Naive B cell (primary cell): ENCODE results near the gene CCR9. TPM values are rescaled to one million over a fixed set of nuclear protein-coding genes. Genes with fewer than 3 reads are reported as not detected.
A peak's percentile ranks its signal among the peaks of the same experiment; 100 is the strongest.

Experiments used
- ATAC-seq, 2 donors: fragments of 150-1000 bp; cut with Tn5 transposase; 2 replicates each; pipeline ENCODE4 v1.10.0; 2021; ENCODE audit warnings: low read depth in 2 of 2, mild to moderate bottlenecking in 2 of 2, moderate library complexity in 2 of 2
- DNase-seq: peaks from one replicate; pipeline ENCODE4 v3.0.0; 2022
- H3K27ac Mint-ChIP-seq, 6 donors: one replicate each; pipeline ENCODE4 v1.8.0; 2020 to 2022; ENCODE audit warnings: mild to moderate bottlenecking in 6 of 6, mixed read lengths in 6 of 6, moderate library complexity in 5 of 6, inconsistent platforms in 2 of 6
- H3K27me3 Mint-ChIP-seq, 3 donors: one replicate each; pipeline ENCODE4 v1.8.0; 2021 to 2022; ENCODE audit warnings: mixed read lengths in 3 of 3, mild to moderate bottlenecking in 1 of 3
- H3K36me3 Mint-ChIP-seq, 2 donors: one replicate each; pipeline ENCODE4 v1.8.0; 2020 to 2022; ENCODE audit warnings: mixed read lengths in 2 of 2, inconsistent platforms in 1 of 2, mild to moderate bottlenecking in 1 of 2
- H3K4me1 Mint-ChIP-seq, 3 donors: one replicate each; pipeline ENCODE4 v1.8.0; 2020 to 2022; ENCODE audit warnings: mixed read lengths in 3 of 3, inconsistent platforms in 1 of 3, mild to moderate bottlenecking in 1 of 3, moderate library complexity in 1 of 3
- H3K4me3 Mint-ChIP-seq, 8 donors: one replicate each; pipeline ENCODE4 v1.8.0; 2020 to 2022; ENCODE audit warnings: mild to moderate bottlenecking in 8 of 8, mixed read lengths in 8 of 8, moderate library complexity in 8 of 8, inconsistent platforms in 2 of 8
- H3K9me3 Mint-ChIP-seq, 7 donors: one replicate each; pipeline ENCODE4 v1.8.0; 2020 to 2022; ENCODE audit warnings: mixed read lengths in 7 of 7, mild to moderate bottlenecking in 5 of 7, inconsistent platforms in 2 of 7, moderate library complexity in 1 of 7
- polyA plus RNA-seq, 6 donors: library from polyadenylated mRNA; unstranded; fragments of 300-500 nt; fragmentation: Illumina TruSeq; gene quantifications; one replicate each; pipeline ENCODE4 v1.2.3, GENCODE V29; 2021; ENCODE audit warnings: low read depth in 6 of 6

The CCR9 gene
- polyA plus RNA-seq, 6 donors from 2014 or later: 0.77 to 4.5 (median 1.8) TPM

GRCh38 chr3:45904931-45905330, 18.6 kb downstream of the CCR9 start:
- H3K36me3 Mint-ChIP-seq: peaks cover 11 to 13% of the 10 kb centered on the region in 2 donors
- ATAC-seq: peak; percentile 91 to 93
- H3K27me3 Mint-ChIP-seq: no peaks in the 10 kb centered on the region
- H3K4me3 Mint-ChIP-seq: peak overlapping the region in 5 of 8 donors; percentile 2 to 27 (median 14)
- H3K9me3 Mint-ChIP-seq: peaks cover 0 to 2% (median 0%) of the 10 kb centered on the region in 7 donors
- DNase-seq: peak; percentile 49
- peak overlapping the region; percentile 23 to 91 (median 76) for H3K27ac Mint-ChIP-seq
- H3K4me1 Mint-ChIP-seq: peaks cover 22 to 33% (median 31%) of the 10 kb centered on the region in 3 donors

- Mint-ChIP-seq H3K27me3 (no peaks in the 10 kb centered on the region), H3K9me3 (peaks cover 0 to 2% (median 0%) of the 10 kb centered on the region in 7 donors), H3K4me1 (peaks cover 27 to 39% (median 36%) of the 10 kb centered on the region in 3 donors), H3K27ac (peak overlapping the region in 1 of 6 donors; percentile 79), H3K4me3 (peak overlapping the region in 1 of 8 donors; percentile 2), H3K36me3 (peaks cover 11 to 19% of the 10 kb centered on the region in 2 donors)
- no peak for ATAC-seq
- DNase-seq: no peak
Observed at GRCh38 chr3:45905755-45906154, 19.4 kb downstream of the CCR9 start.

- H3K4me1 Mint-ChIP-seq: peaks cover 27 to 39% (median 36%) of the 10 kb centered on the region in 3 donors
- no peaks in the 10 kb centered on the region for H3K27me3 Mint-ChIP-seq
- peaks cover 0 to 2% (median 0%) of the 10 kb centered on the region in 7 donors for H3K9me3 Mint-ChIP-seq
- H3K27ac Mint-ChIP-seq: peak overlapping the region in 3 of 6 donors; percentile 42 to 91 (median 83)
- no peak for DNase-seq
- peaks cover 8 to 19% of the 10 kb centered on the region in 2 donors for H3K36me3 Mint-ChIP-seq
- no peak for ATAC-seq
- H3K4me3 Mint-ChIP-seq: peak overlapping the region in 1 of 8 donors; percentile 48
Observed at GRCh38 chr3:45906681-45907407, 20.5 kb downstream of the CCR9 start.

- Mint-ChIP-seq H3K9me3 (peaks cover 0 to 2% (median 0%) of the 10 kb centered on the region in 7 donors), H3K36me3 (peaks cover 12 to 19% of the 10 kb centered on the region in 2 donors), H3K4me3 (no peak overlapping the region), H3K27me3 (no peaks in the 10 kb centered on the region), H3K27ac (peak overlapping the region in 3 of 6 donors; percentile 28 to 83 (median 76)), H3K4me1 (peaks cover 27 to 39% (median 36%) of the 10 kb centered on the region in 3 donors)
- ATAC-seq (no peak), DNase-seq (no peak)
Observed at GRCh38 chr3:45907769-45908705, 21.7 kb downstream of the CCR9 start.

- peaks cover 12 to 19% of the 10 kb centered on the region in 2 donors for H3K36me3 Mint-ChIP-seq
- no peaks in the 10 kb centered on the region for H3K27me3 Mint-ChIP-seq
- H3K9me3 Mint-ChIP-seq: peaks cover 0 to 2% (median 0%) of the 10 kb centered on the region in 7 donors
- H3K4me1 Mint-ChIP-seq: peaks cover 27 to 39% (median 36%) of the 10 kb centered on the region in 3 donors
- DNase-seq (no peak), ATAC-seq (no peak)
- H3K27ac Mint-ChIP-seq: no peak overlapping the region
- H3K4me3 Mint-ChIP-seq: no peak overlapping the region
Observed at GRCh38 chr3:45908761-45909160, 22.4 kb downstream of the CCR9 start.

- H3K9me3 Mint-ChIP-seq: peaks cover 0 to 2% (median 0%) of the 10 kb centered on the region in 7 donors
- H3K36me3 Mint-ChIP-seq: peaks cover 12 to 18% of the 10 kb centered on the region in 2 donors
- DNase-seq (no peak), ATAC-seq (no peak)
- H3K27ac Mint-ChIP-seq: peak overlapping the region in 3 of 6 donors; percentile 10 to 87 (median 29)
- H3K4me3 Mint-ChIP-seq: no peak overlapping the region
- H3K4me1 Mint-ChIP-seq: peaks cover 27 to 38% (median 34%) of the 10 kb centered on the region in 3 donors
- no peaks in the 10 kb centered on the region for H3K27me3 Mint-ChIP-seq
Observed at GRCh38 chr3:45909542-45909941, 23.2 kb downstream of the CCR9 start.

- Mint-ChIP-seq H3K36me3 (peaks cover 6 to 11% of the 10 kb centered on the region in 2 donors), H3K4me1 (peaks cover 20 to 33% (median 32%) of the 10 kb centered on the region in 3 donors), H3K4me3 (peak overlapping the region in 1 of 8 donors; percentile 27), H3K27me3 (no peaks in the 10 kb centered on the region), H3K27ac (no peak overlapping the region), H3K9me3 (peaks cover 0 to 2% (median 0%) of the 10 kb centered on the region in 7 donors)
- DNase-seq (no peak), ATAC-seq (no peak)
Observed at GRCh38 chr3:45910892-45911291, 24.5 kb downstream of the CCR9 start.

GRCh38 chr3:45911511-45912226, 25.3 kb downstream of the CCR9 start:
- no peak overlapping the region for H3K4me3 Mint-ChIP-seq
- DNase-seq (no peak), ATAC-seq (no peak)
- H3K4me1 Mint-ChIP-seq: peaks cover 20 to 38% (median 28%) of the 10 kb centered on the region in 3 donors
- peaks cover 6 to 11% of the 10 kb centered on the region in 2 donors for H3K36me3 Mint-ChIP-seq
- peaks cover 0 to 2% (median 0%) of the 10 kb centered on the region in 7 donors for H3K9me3 Mint-ChIP-seq
- H3K27me3 Mint-ChIP-seq: no peaks in the 10 kb centered on the region
- no peak overlapping the region for H3K27ac Mint-ChIP-seq

- no peak for ATAC-seq
- Mint-ChIP-seq H3K4me3 (no peak overlapping the region), H3K27ac (peak overlapping the region in 1 of 6 donors; percentile 80), H3K4me1 (peaks cover 18 to 41% (median 22%) of the 10 kb centered on the region in 3 donors), H3K9me3 (peaks cover 0 to 2% (median 0%) of the 10 kb centered on the region in 7 donors), H3K27me3 (no peaks in the 10 kb centered on the region), H3K36me3 (peaks cover 6 to 11% of the 10 kb centered on the region in 2 donors)
- DNase-seq: no peak
Observed at GRCh38 chr3:45912435-45912834, 26.1 kb downstream of the CCR9 start.

GRCh38 chr3:45914362-45915058, 28.2 kb downstream of the CCR9 start:
- no peaks in the 10 kb centered on the region for H3K9me3 Mint-ChIP-seq
- no peak for ATAC-seq
- peak overlapping the region in 2 of 6 donors; percentile 56 to 69 for H3K27ac Mint-ChIP-seq
- peaks cover 6 to 11% of the 10 kb centered on the region in 2 donors for H3K36me3 Mint-ChIP-seq
- H3K4me1 Mint-ChIP-seq: peaks cover 13 to 33% (median 19%) of the 10 kb centered on the region in 3 donors
- DNase-seq: no peak
- no peaks in the 10 kb centered on the region for H3K27me3 Mint-ChIP-seq
- peak overlapping the region in 1 of 8 donors; percentile 33 for H3K4me3 Mint-ChIP-seq

- Mint-ChIP-seq H3K9me3 (no peaks in the 10 kb centered on the region), H3K27me3 (no peaks in the 10 kb centered on the region), H3K27ac (peak overlapping the region in 2 of 6 donors; percentile 22 to 49), H3K4me1 (peaks cover 8 to 28% (median 14%) of the 10 kb centered on the region in 3 donors), H3K4me3 (peak overlapping the region in 2 of 8 donors; percentile 5 to 15), H3K36me3 (peaks cover 5 to 6% of the 10 kb centered on the region in 2 donors)
- ATAC-seq: no peak
- DNase-seq: no peak
Observed at GRCh38 chr3:45915059-45915439, 28.7 kb downstream of the CCR9 start.
